ENCODE measurements around the gene UBAP1.

GRCh38 chr9:34250721-34251120, 71.9 kb downstream of the UBAP1 start:
- TF ChIP-seq FOXM1 (IDR thresholded peaks at IDR 0.05; ENCODE audit: borderline replicate concordance) = no peak
- TF ChIP-seq NFRKB (IDR thresholded peaks at IDR 0.05) = no peak
- TF ChIP-seq ELF4 (IDR thresholded peaks at IDR 0.05) = no peak
- TF ChIP-seq BHLHE40 (IDR thresholded peaks at IDR 0.05; ENCODE audit: borderline replicate concordance) = no peak
- no peak for TF ChIP-seq PKNOX1 (IDR thresholded peaks at IDR 0.05)
- TF ChIP-seq CTBP1 (IDR thresholded peaks at IDR 0.05; ENCODE audit: borderline replicate concordance) = no peak
- no peak for TF ChIP-seq ARNT (IDR thresholded peaks at IDR 0.05)
- TF ChIP-seq SP1 (IDR thresholded peaks at IDR 0.05) = no peak
- TF ChIP-seq HDGF (IDR thresholded peaks at IDR 0.05; ENCODE audit: borderline replicate concordance) = no peak
- no peak for TF ChIP-seq FOXK2 (IDR thresholded peaks at IDR 0.05)
- no peak for TF ChIP-seq FOXA1 (IDR thresholded peaks at IDR 0.05)
- no peak for TF ChIP-seq LEF1 (IDR thresholded peaks at IDR 0.05; ENCODE audit: borderline replicate concordance)

Measured in HEK293T (cell line).